SK-N-SH treated with all-trans-retinoic acid at 6 μM for 48 hours (cell line): Measurements from ENCODE around the gene CTNNA3.

Experiments
- CREB5 ChIP-seq: fragments of 250-450 bp; sonication (Bioruptor Pico); IDR thresholded peaks from 2 replicates; pipeline ENCODE4 v1.5.1; 2020; ENCODE audit warnings: low read depth, mild to moderate bottlenecking, moderate library complexity
- CSRNP3 ChIP-seq: fragments of 250-450 bp; sonication (Bioruptor Pico); IDR thresholded peaks from 2 replicates; pipeline ENCODE4 v1.5.1; 2021; ENCODE audit warnings: mild to moderate bottlenecking, moderate library complexity
- ISL1 ChIP-seq: fragments of 250-450 bp; sonication (Bioruptor Pico); IDR thresholded peaks from 2 replicates; pipeline ENCODE4 v2.1.2; 2022; ENCODE audit warnings: mild to moderate bottlenecking, moderate library complexity
- PATZ1 ChIP-seq: fragments of 250-450 bp; sonication (Bioruptor Pico); IDR thresholded peaks from 2 replicates; pipeline ENCODE4 v1.8.0; 2020; ENCODE audit warnings: mild to moderate bottlenecking, moderate library complexity, borderline replicate concordance
- PPARA ChIP-seq: fragments of 250-450 bp; sonication (Bioruptor Pico); IDR thresholded peaks from 2 replicates; pipeline ENCODE4 v1.5.0; 2020; ENCODE audit warnings: mild to moderate bottlenecking, borderline replicate concordance
- RARB ChIP-seq: fragments of 250-450 bp; sonication (Bioruptor Pico); IDR thresholded peaks from 2 replicates; pipeline ENCODE4 v1.8.0; 2021; ENCODE audit warnings: mild to moderate bottlenecking, moderate library complexity
- TSHZ2 ChIP-seq: fragments of 250-450 bp; sonication (Bioruptor Pico); IDR thresholded peaks from 2 replicates; pipeline ENCODE4 v1.5.0; 2020; ENCODE audit warnings: mild to moderate bottlenecking, moderate library complexity
- ZFP30 ChIP-seq: fragments of 450-650 bp; formaldehyde crosslinking; IDR thresholded peaks from 2 replicates; pipeline ENCODE4 v1.5.0; 2022; ENCODE audit warnings: mild to moderate bottlenecking, moderate library complexity
- ZNF565 ChIP-seq: fragments of 450-650 bp; formaldehyde crosslinking; conservative IDR thresholded peaks from 2 replicates; pipeline ENCODE4 v1.5.0; 2020; ENCODE audit warnings: low read depth, mild to moderate bottlenecking, moderate library complexity
- ZNF8 ChIP-seq: fragments of 450-650 bp; formaldehyde crosslinking; IDR thresholded peaks from 2 replicates; pipeline ENCODE4 v1.5.0; 2020; ENCODE audit warnings: mild to moderate bottlenecking, moderate library complexity

GRCh38 chr10:65907199-65907712 is 1788.7 kb downstream of the CTNNA3 start:
- TF ChIP-seq PATZ1 (no peak), RARB (CRISPR knock-in tag) (no peak), CSRNP3 (CRISPR knock-in tag) (no peak), ZFP30 (CRISPR knock-in tag) (no peak), PPARA (CRISPR knock-in tag) (no peak), TSHZ2 (CRISPR knock-in tag) (no peak), ZNF565 (CRISPR knock-in tag) (no peak), CREB5 (no peak), ISL1 (CRISPR knock-in tag) (no peak), ZNF8 (CRISPR knock-in tag) (no peak)
